WTC11 (cell line): ENCODE data around the gene EOGT. TPM values are rescaled to one million over a fixed set of nuclear protein-coding genes. Genes with fewer than 3 reads are reported as not detected.

Experiments used
- ATAC-seq: fragments of 200-7000 bp; cut with Tn5 transposase; 2 replicates; pipeline ENCODE4 v1.10.0; 2021; ENCODE audit warnings: mild to moderate bottlenecking, moderate library complexity
- CTCF ChIA-PET: fragments of 300-600 bp; sonication (Branson Sonifier 250); formaldehyde crosslinking; loops from one replicate; lab custom pipeline; 2021; ENCODE audit warnings: antibody characterized with exemption; lab: Charles Lee
- POLR2A ChIA-PET: fragments of 350-600 bp; sonication (Branson Sonifier 250); formaldehyde crosslinking; loops from one replicate; lab custom pipeline; 2021; ENCODE audit warnings: antibody characterized with exemption; lab: Charles Lee
- DNase-seq: peaks from one replicate; pipeline ENCODE4 v3.0.0; 2021; ENCODE audit warnings: low spot score
- H3K27ac Mint-ChIP-seq: 2 replicates; pipeline ENCODE4 v1.8.0; 2021; ENCODE audit warnings: mixed read lengths
- H3K27me3 Mint-ChIP-seq: 2 replicates; pipeline ENCODE4 v1.8.0; 2021; ENCODE audit warnings: low read depth, mild to moderate bottlenecking, moderate library complexity, mixed read lengths
- H3K36me3 Mint-ChIP-seq: 2 replicates; pipeline ENCODE4 v1.8.0; 2021; ENCODE audit warnings: mixed read lengths
- H3K4me1 Mint-ChIP-seq: 2 replicates; pipeline ENCODE4 v1.8.0; 2022; ENCODE audit warnings: mixed read lengths
- H3K4me3 Mint-ChIP-seq: 2 replicates; pipeline ENCODE4 v1.8.0; 2021; ENCODE audit warnings: mild to moderate bottlenecking, moderate library complexity, mixed read lengths
- H3K9me3 Mint-ChIP-seq: 2 replicates; pipeline ENCODE4 v1.8.0; 2021; ENCODE audit warnings: mixed read lengths
- ATF1 ChIP-seq: sonication (generic); formaldehyde crosslinking; IDR thresholded peaks from 2 replicates; pipeline ENCODE4 v1.8.1; 2023; ENCODE audit warnings: mild to moderate bottlenecking, moderate library complexity, missing genetic modification reagents
- PRRX2 ChIP-seq: fragments of 250-450 bp; sonication (Bioruptor Pico); IDR thresholded peaks from 2 replicates; pipeline ENCODE4 v1.8.0; 2021; ENCODE audit warnings: mild to moderate bottlenecking
- ZBTB21 ChIP-seq: sonication (generic); formaldehyde crosslinking; IDR thresholded peaks from 2 replicates; pipeline ENCODE4 v1.8.1; 2023; ENCODE audit warnings: mild to moderate bottlenecking, missing genetic modification reagents, borderline replicate concordance
- ZNF138 ChIP-seq: sonication (generic); formaldehyde crosslinking; conservative IDR thresholded peaks from 2 replicates; pipeline ENCODE4 v1.8.1; 2022; ENCODE audit warnings: mild to moderate bottlenecking, moderate library complexity, missing genetic modification reagents
- ZNF317 ChIP-seq: sonication (generic); formaldehyde crosslinking; IDR thresholded peaks from 2 replicates; pipeline ENCODE4 v1.8.1; 2023; ENCODE audit warnings: low read depth, mild to moderate bottlenecking, moderate library complexity, missing genetic modification reagents, borderline replicate concordance
- ZNF396 ChIP-seq: fragments of 250-450 bp; sonication (Bioruptor Pico); IDR thresholded peaks from 2 replicates; pipeline ENCODE4 v1.8.0; 2021; ENCODE audit warnings: mild to moderate bottlenecking, moderate library complexity, borderline replicate concordance
- ZNF671 ChIP-seq: fragments of 250-450 bp; sonication (Bioruptor Pico); IDR thresholded peaks from 2 replicates; pipeline ENCODE4 v1.8.0; 2021; ENCODE audit warnings: mild to moderate bottlenecking
- total RNA-seq: library from RNA; stranded (reverse); gene quantifications from 3 replicates; pipeline ENCODE4 v1.2.3, GENCODE V29; 2021
- TF ChIP-seq, protein P1 (sequence below): fragments of 250-450 bp; sonication (Bioruptor Pico); IDR thresholded peaks from 2 replicates; pipeline ENCODE4 v1.9.0; 2021; ENCODE audit warnings: mild to moderate bottlenecking
- TF ChIP-seq, protein P2 (sequence below): sonication (generic); formaldehyde crosslinking; IDR thresholded peaks from 2 replicates; pipeline ENCODE4 v1.8.1; 2023; ENCODE audit warnings: mild to moderate bottlenecking, missing genetic modification reagents, borderline replicate concordance
- TF ChIP-seq, protein P3 (sequence below): sonication (generic); formaldehyde crosslinking; IDR thresholded peaks from 2 replicates; pipeline ENCODE4 v1.8.1; 2022; ENCODE audit warnings: mild to moderate bottlenecking, missing genetic modification reagents, moderate library complexity, borderline replicate concordance
- TF ChIP-seq, protein P4 (sequence below): fragments of 250-450 bp; sonication (Bioruptor Pico); conservative IDR thresholded peaks from 2 replicates; pipeline ENCODE4 v1.9.0; 2021; ENCODE audit warnings: mild to moderate bottlenecking
- TF ChIP-seq, protein P5 (sequence below): sonication (generic); formaldehyde crosslinking; conservative IDR thresholded peaks from 2 replicates; pipeline ENCODE4 v1.8.1; 2023; ENCODE audit warnings: mild to moderate bottlenecking, low read depth, missing genetic modification reagents, moderate library complexity
- TF ChIP-seq, protein P6 (sequence below): sonication (generic); formaldehyde crosslinking; IDR thresholded peaks from 2 replicates; pipeline ENCODE4 v1.8.0; 2022; ENCODE audit warnings: missing genetic modification reagents

Gene EOGT
- total RNA-seq, 1 experiment from 2014 or later, result 32.9 TPM

DNA sequence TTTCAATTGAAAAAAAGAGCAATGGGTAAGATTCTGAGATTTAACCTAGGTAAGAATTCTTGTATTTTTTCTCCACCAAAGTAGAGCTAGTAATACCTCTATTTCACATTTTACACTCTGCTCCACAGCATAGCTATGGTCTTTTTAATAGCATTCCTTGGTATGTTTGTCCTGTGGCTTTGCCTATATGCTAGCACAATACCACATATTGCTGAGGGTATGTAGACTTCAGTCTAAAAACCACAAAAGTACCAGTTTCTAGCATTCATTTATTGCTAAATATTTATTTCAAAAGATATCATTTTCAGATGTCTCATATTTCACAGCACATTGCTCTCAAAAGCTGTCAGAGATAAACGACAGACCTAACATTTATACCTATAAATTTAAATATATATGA, 18.2 kb upstream of the EOGT start (continued):
- TF ChIP-seq, protein P1, sequence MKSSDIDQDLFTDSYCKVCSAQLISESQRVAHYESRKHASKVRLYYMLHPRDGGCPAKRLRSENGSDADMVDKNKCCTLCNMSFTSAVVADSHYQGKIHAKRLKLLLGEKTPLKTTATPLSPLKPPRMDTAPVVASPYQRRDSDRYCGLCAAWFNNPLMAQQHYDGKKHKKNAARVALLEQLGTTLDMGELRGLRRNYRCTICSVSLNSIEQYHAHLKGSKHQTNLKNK (CRISPR knock-in tag), result no peak

DNA sequence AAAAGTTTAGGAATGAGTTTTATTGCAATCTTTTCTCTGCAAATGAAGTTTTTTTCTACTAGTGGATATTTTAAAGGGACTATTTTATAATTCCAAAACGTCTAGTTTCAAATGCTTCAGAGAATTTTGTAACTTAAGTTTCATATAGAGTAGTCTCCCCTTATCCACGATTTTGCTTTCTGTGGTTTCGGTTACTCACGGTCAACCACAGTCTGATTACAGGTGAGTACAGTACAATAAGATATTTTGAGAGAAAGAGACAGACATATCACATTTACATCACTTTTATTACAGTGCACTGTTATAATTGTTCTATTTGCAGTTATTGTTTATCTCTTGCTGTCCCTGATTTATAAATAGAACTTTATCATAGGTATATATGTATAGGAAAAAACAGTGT, 7.4 kb upstream of the EOGT start:
- H3K27me3 Mint-ChIP-seq, result no peaks in the 10 kb centered on the region
- no peak overlapping the region for H3K4me3 Mint-ChIP-seq
- CTCF ChIA-PET, result no interaction called here
- TF ChIP-seq, protein P2, sequence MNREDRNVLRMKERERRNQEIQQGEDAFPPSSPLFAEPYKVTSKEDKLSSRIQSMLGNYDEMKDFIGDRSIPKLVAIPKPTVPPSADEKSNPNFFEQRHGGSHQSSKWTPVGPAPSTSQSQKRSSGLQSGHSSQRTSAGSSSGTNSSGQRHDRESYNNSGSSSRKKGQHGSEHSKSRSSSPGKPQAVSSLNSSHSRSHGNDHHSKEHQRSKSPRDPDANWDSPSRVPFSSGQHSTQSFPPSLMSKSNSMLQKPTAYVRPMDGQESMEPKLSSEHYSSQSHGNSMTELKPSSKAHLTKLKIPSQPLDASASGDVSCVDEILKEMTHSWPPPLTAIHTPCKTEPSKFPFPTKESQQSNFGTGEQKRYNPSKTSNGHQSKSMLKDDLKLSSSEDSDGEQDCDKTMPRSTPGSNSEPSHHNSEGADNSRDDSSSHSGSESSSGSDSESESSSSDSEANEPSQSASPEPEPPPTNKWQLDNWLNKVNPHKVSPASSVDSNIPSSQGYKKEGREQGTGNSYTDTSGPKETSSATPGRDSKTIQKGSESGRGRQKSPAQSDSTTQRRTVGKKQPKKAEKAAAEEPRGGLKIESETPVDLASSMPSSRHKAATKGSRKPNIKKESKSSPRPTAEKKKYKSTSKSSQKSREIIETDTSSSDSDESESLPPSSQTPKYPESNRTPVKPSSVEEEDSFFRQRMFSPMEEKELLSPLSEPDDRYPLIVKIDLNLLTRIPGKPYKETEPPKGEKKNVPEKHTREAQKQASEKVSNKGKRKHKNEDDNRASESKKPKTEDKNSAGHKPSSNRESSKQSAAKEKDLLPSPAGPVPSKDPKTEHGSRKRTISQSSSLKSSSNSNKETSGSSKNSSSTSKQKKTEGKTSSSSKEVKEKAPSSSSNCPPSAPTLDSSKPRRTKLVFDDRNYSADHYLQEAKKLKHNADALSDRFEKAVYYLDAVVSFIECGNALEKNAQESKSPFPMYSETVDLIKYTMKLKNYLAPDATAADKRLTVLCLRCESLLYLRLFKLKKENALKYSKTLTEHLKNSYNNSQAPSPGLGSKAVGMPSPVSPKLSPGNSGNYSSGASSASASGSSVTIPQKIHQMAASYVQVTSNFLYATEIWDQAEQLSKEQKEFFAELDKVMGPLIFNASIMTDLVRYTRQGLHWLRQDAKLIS (CRISPR knock-in tag), result no peak
- no peak for TF ChIP-seq ZNF396 (CRISPR knock-in tag)
- TF ChIP-seq, protein P3, sequence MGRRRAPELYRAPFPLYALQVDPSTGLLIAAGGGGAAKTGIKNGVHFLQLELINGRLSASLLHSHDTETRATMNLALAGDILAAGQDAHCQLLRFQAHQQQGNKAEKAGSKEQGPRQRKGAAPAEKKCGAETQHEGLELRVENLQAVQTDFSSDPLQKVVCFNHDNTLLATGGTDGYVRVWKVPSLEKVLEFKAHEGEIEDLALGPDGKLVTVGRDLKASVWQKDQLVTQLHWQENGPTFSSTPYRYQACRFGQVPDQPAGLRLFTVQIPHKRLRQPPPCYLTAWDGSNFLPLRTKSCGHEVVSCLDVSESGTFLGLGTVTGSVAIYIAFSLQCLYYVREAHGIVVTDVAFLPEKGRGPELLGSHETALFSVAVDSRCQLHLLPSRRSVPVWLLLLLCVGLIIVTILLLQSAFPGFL (CRISPR knock-in tag), result no peak
- no peak for TF ChIP-seq ZNF317 (CRISPR knock-in tag)
- no peak for TF ChIP-seq ZNF671
- TF ChIP-seq, protein P4, sequence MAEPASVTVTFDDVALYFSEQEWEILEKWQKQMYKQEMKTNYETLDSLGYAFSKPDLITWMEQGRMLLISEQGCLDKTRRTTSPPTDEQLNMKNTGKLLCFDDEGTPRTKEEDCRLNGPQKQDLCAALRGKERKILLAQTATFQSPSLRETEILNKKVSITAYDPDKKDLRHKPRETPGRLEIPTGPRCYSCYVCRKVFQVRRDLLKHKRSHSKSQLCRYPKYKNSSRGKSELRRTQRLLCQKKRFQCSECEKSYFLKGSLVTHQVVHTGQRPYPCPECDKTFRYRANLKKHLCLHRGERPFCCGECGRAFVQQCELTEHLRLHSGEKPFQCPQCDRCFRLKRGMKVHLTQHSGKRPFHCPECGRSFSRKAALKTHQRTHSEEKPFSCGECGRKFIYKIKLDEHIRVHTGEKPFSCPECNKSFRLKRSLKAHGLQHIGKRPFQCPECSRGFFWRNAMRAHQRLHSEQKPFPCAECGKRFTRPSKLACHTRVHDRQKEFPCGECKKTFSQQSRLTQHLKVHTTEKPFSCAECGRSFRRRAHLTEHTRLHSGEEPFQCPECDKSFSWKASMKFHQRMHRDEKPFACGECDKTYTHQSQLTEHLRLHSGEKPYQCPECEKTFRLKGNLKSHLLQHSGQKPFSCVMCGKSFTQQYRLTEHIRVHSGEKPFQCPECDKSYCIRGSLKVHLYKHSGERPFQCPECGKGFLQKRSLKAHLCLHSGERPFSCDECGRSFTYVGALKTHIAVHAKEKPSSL, result no peak
- no peak for TF ChIP-seq PRRX2 (CRISPR knock-in tag)
- TF ChIP-seq ZBTB21, result no peak
- no peak overlapping the region for H3K27ac Mint-ChIP-seq
- DNase-seq (no peak), ATAC-seq (no peak)
- peaks cover 9% of the 10 kb centered on the region for H3K4me1 Mint-ChIP-seq
- POLR2A ChIA-PET, result interaction anchor here (0.6 kb wide), 1 partner anchor 18 kb away, joined by 4 read pairs; no protein-coding TSS in a partner anchor
- peaks cover 15% of the 10 kb centered on the region for H3K36me3 Mint-ChIP-seq
- H3K9me3 Mint-ChIP-seq, result no peaks in the 10 kb centered on the region; the same call in 1 of the 2 replicates

DNA sequence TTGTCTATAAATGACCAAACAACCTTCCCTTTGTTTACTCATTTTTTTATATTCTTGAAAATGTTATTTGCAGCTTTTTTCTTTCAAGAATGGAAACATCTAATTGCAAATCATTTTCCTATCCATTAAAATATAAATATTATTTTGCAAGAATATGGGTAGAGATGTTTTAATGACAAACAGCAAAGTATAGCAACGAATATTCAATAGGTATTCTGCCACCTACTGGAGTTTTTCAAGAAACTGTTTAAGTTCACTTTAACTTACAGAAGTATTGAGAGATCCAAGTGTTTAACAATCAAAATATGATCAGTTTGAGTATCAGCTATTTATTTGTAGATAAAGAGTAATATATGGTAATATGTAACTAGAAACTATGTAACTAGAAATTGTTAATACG, 6.9 kb upstream of the EOGT start:
- H3K27ac Mint-ChIP-seq, result no peak overlapping the region
- ChIA-PET POLR2A (no interaction called here), CTCF (no interaction called here)
- no peaks in the 10 kb centered on the region; the same call in 1 of the 2 replicates for H3K9me3 Mint-ChIP-seq
- DNase-seq, result no peak
- no peak overlapping the region for H3K4me3 Mint-ChIP-seq
- H3K4me1 Mint-ChIP-seq, result peaks cover 11% of the 10 kb centered on the region
- no peaks in the 10 kb centered on the region for H3K27me3 Mint-ChIP-seq
- H3K36me3 Mint-ChIP-seq, result peaks cover 11% of the 10 kb centered on the region
- no peak for ATAC-seq
- TF ChIP-seq, protein P1 (CRISPR knock-in tag), result no peak
- TF ChIP-seq, protein P2 (CRISPR knock-in tag), result no peak
- TF ChIP-seq ATF1 (CRISPR knock-in tag) (no peak), ZNF138 (CRISPR knock-in tag) (no peak)
- TF ChIP-seq, protein P5, sequence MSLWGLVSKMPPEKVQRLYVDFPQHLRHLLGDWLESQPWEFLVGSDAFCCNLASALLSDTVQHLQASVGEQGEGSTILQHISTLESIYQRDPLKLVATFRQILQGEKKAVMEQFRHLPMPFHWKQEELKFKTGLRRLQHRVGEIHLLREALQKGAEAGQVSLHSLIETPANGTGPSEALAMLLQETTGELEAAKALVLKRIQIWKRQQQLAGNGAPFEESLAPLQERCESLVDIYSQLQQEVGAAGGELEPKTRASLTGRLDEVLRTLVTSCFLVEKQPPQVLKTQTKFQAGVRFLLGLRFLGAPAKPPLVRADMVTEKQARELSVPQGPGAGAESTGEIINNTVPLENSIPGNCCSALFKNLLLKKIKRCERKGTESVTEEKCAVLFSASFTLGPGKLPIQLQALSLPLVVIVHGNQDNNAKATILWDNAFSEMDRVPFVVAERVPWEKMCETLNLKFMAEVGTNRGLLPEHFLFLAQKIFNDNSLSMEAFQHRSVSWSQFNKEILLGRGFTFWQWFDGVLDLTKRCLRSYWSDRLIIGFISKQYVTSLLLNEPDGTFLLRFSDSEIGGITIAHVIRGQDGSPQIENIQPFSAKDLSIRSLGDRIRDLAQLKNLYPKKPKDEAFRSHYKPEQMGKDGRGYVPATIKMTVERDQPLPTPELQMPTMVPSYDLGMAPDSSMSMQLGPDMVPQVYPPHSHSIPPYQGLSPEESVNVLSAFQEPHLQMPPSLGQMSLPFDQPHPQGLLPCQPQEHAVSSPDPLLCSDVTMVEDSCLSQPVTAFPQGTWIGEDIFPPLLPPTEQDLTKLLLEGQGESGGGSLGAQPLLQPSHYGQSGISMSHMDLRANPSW (CRISPR knock-in tag), result no peak
- TF ChIP-seq, protein P6, sequence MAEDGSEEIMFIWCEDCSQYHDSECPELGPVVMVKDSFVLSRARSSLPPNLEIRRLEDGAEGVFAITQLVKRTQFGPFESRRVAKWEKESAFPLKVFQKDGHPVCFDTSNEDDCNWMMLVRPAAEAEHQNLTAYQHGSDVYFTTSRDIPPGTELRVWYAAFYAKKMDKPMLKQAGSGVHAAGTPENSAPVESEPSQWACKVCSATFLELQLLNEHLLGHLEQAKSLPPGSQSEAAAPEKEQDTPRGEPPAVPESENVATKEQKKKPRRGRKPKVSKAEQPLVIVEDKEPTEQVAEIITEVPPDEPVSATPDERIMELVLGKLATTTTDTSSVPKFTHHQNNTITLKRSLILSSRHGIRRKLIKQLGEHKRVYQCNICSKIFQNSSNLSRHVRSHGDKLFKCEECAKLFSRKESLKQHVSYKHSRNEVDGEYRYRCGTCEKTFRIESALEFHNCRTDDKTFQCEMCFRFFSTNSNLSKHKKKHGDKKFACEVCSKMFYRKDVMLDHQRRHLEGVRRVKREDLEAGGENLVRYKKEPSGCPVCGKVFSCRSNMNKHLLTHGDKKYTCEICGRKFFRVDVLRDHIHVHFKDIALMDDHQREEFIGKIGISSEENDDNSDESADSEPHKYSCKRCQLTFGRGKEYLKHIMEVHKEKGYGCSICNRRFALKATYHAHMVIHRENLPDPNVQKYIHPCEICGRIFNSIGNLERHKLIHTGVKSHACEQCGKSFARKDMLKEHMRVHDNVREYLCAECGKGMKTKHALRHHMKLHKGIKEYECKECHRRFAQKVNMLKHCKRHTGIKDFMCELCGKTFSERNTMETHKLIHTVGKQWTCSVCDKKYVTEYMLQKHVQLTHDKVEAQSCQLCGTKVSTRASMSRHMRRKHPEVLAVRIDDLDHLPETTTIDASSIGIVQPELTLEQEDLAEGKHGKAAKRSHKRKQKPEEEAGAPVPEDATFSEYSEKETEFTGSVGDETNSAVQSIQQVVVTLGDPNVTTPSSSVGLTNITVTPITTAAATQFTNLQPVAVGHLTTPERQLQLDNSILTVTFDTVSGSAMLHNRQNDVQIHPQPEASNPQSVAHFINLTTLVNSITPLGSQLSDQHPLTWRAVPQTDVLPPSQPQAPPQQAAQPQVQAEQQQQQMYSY (CRISPR knock-in tag), result no peak
